Ishikawa (cell line): ENCODE results near the gene FXR2.

Experiments used
- CEBPB ChIP-seq: IDR thresholded peaks from 2 replicates; pipeline ENCODE4 v1.6.1; 2012
- CREB1 ChIP-seq: IDR thresholded peaks from 2 replicates; pipeline ENCODE4 v1.6.1; 2012; ENCODE audit warnings: low read depth
- EGR1 ChIP-seq: IDR thresholded peaks from 2 replicates; pipeline ENCODE4 v1.6.1; 2012
- EP300 ChIP-seq: IDR thresholded peaks from 2 replicates; pipeline ENCODE4 v1.6.1; 2012; ENCODE audit warnings: borderline replicate concordance
- FOXM1 ChIP-seq: IDR thresholded peaks from 2 replicates; pipeline ENCODE4 v1.6.1; 2012; ENCODE audit warnings: low read depth, borderline replicate concordance
- MAX ChIP-seq: IDR thresholded peaks from 2 replicates; pipeline ENCODE4 v1.6.1; 2012
- NFIC ChIP-seq: IDR thresholded peaks from 2 replicates; pipeline ENCODE4 v1.6.1; 2012
- RAD21 ChIP-seq: IDR thresholded peaks from 2 replicates; pipeline ENCODE4 v1.6.1; 2012; ENCODE audit warnings: low read depth
- REST ChIP-seq: IDR thresholded peaks from 2 replicates; pipeline ENCODE4 v1.6.1; 2012; ENCODE audit warnings: low read depth, mild to moderate bottlenecking
- TAF1 ChIP-seq: IDR thresholded peaks from 2 replicates; pipeline ENCODE4 v1.6.1; 2012; ENCODE audit warnings: low read depth, mild to moderate bottlenecking
- TEAD4 ChIP-seq: IDR thresholded peaks from 2 replicates; pipeline ENCODE4 v1.6.1; 2012
- YY1 ChIP-seq: IDR thresholded peaks from 2 replicates; pipeline ENCODE4 v1.6.1; 2012; ENCODE audit warnings: low read depth
- ZBTB7A ChIP-seq: IDR thresholded peaks from 2 replicates; pipeline ENCODE4 v1.6.1; 2012; ENCODE audit warnings: low read depth

DNA sequence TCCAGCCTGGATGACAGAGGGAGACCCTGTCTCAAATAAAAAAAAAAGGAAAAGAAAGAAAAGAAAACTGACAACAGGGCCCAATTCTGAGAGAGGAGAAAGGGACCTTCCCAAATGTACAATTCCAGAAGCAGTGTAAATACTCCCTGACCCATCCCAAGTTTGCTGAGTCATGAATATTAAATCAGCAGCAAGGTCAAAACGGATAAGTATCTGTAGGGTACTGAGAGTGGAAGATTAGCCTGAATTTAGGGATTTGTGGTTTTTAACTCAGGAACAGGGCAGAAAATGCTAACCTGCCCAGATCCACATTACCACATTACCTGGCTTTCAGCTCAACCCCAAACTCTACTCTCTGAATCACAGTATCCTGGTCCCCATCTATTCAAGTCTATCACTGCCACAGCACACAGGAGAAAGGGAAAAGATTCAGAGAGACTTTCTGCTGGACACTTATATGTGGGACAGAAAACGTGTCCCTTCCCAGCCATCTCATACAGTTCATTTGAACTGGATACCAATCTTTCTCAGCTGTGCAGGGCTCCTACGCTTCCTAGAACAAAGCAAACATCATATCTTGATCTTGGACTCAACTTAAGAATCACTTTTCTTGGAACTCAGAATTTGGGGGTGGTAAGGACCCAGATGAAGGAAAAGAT, 2.9 kb downstream of the FXR2 start:
- TF ChIP-seq TAF1: no peak
- no peak for TF ChIP-seq FOXM1
- no peak for TF ChIP-seq TEAD4
- no peak for TF ChIP-seq EP300
- no peak for TF ChIP-seq RAD21
- TF ChIP-seq REST: no peak
- TF ChIP-seq CREB1: no peak
- TF ChIP-seq CEBPB: no peak
- no peak for TF ChIP-seq YY1
- no peak for TF ChIP-seq ZBTB7A
- TF ChIP-seq EGR1: no peak
- no peak for TF ChIP-seq MAX
- TF ChIP-seq NFIC: no peak
